Adrenal gland (tissue), 5 donors: ENCODE data around the gene DNAJC11.

ENCODE experiments used
- CTCF ChIP-seq, 6 experiments: fragments of 450-650 bp in 4 of 6; fragments of 200-600 bp in 2 of 6; sonication (generic) in 1 of 6; IDR thresholded peaks; 1 replicate in 5 of 6; 2 replicates in 1 of 6; pipeline versions ENCODE4 v1.5.1 to v1.8.0; 2016 to 2021; ENCODE audit warnings: antibody characterized with exemption in 6 of 6, mild to moderate bottlenecking in 2 of 6, moderate library complexity in 1 of 6
- POLR2A ChIP-seq, 2 donors: fragments of 450-650 bp; IDR thresholded peaks; one replicate each; pipeline ENCODE4 v1.6.1; 2017; ENCODE audit warnings: antibody characterized with exemption in 2 of 2, mild to moderate bottlenecking in 2 of 2, moderate library complexity in 1 of 2
- donor health status: DM: no; HTN: no; CAD: no.

GRCh38 chr1:6631058-6631457, 70.6 kb downstream of the DNAJC11 start:
- TF ChIP-seq CTCF (IDR thresholded peaks at IDR 0.05) (no peak), POLR2A (IDR thresholded peaks at IDR 0.05) (no peak)
